ENCODE measurements around the gene LONRF3. TPM values are rescaled to one million over a fixed set of nuclear protein-coding genes. Genes with fewer than 3 reads are reported as not detected.

The LONRF3 gene
- total and polyA plus RNA-seq, 2 donors (not counting 1 experiment from before 2014, with no cell fraction given) = 0.33 TPM; not detected in 1

- Histone ChIP-seq H3K27me3 (ENCODE audit: control insufficient read depth, insufficient read depth, low read length) (no peaks in the 10 kb centered on the region), H3K79me2 (ENCODE audit: control insufficient read depth, insufficient read depth, low read length) (no peaks in the 10 kb centered on the region), H2AFZ (ENCODE audit: low read length) (no peak overlapping the region), H3K4me1 (ENCODE audit: control insufficient read depth, extremely low read depth, insufficient read depth, low read length) (no peaks in the 10 kb centered on the region), H3K36me3 (ENCODE audit: control insufficient read depth, insufficient read depth, low read length) (no peaks in the 10 kb centered on the region), H3K9ac (ENCODE audit: insufficient read depth, low read length) (no peak overlapping the region), H3K4me3 (replicated peaks in 1 of 4; ENCODE audit: control extremely low read depth in 1 of 4, insufficient read depth in 1 of 4, low read depth in 3 of 4, low read length in 4 of 4) (no peak overlapping the region), H3K9me3 (ENCODE audit: control insufficient read depth, insufficient read depth, low read depth, low read length) (no peaks in the 10 kb centered on the region), H3K27ac (ENCODE audit: insufficient read depth, low read length) (no peak overlapping the region), H4K20me1 (ENCODE audit: control insufficient read depth, extremely low read depth, insufficient read depth, low read length) (no peaks in the 10 kb centered on the region), H3K4me2 (ENCODE audit: extremely low read depth, insufficient read depth, low read length) (no peak overlapping the region)
- no peak for DNase-seq (ENCODE audit: low read depth in 2 of 2)
- TF ChIP-seq CTCF (conservative IDR thresholded peaks at IDR 0.05 in 1 of 2, IDR thresholded peaks at IDR 0.05 in 1 of 2; ENCODE audit: low read depth in 1 of 2, low read length in 2 of 2) (no peak), EZH2 (IDR thresholded peaks at IDR 0.05; ENCODE audit: low read length, missing control alignments) (no peak)
These were observed 89.0 kb downstream of the LONRF3 start for GRCh38 chrX:119063428-119063827.

- Histone ChIP-seq H2AFZ (ENCODE audit: low read length) (no peak overlapping the region), H3K4me3 (replicated peaks in 1 of 4; ENCODE audit: control extremely low read depth in 1 of 4, insufficient read depth in 1 of 4, low read depth in 3 of 4, low read length in 4 of 4) (no peak overlapping the region), H3K79me2 (ENCODE audit: control insufficient read depth, insufficient read depth, low read length) (no peaks in the 10 kb centered on the region), H3K9me3 (ENCODE audit: control insufficient read depth, insufficient read depth, low read depth, low read length) (no peaks in the 10 kb centered on the region), H3K36me3 (ENCODE audit: control insufficient read depth, insufficient read depth, low read length) (no peaks in the 10 kb centered on the region), H3K27ac (ENCODE audit: insufficient read depth, low read length) (no peak overlapping the region), H4K20me1 (ENCODE audit: control insufficient read depth, extremely low read depth, insufficient read depth, low read length) (no peaks in the 10 kb centered on the region), H3K9ac (ENCODE audit: insufficient read depth, low read length) (no peak overlapping the region), H3K4me1 (ENCODE audit: control insufficient read depth, extremely low read depth, insufficient read depth, low read length) (no peaks in the 10 kb centered on the region), H3K27me3 (ENCODE audit: control insufficient read depth, insufficient read depth, low read length) (no peaks in the 10 kb centered on the region), H3K4me2 (ENCODE audit: extremely low read depth, insufficient read depth, low read length) (no peak overlapping the region)
- DNase-seq (ENCODE audit: low read depth in 2 of 2) = peak; percentile 34 to 62
- no peak for TF ChIP-seq EZH2 (IDR thresholded peaks at IDR 0.05; ENCODE audit: low read length, missing control alignments)
- peak; percentile 52 to 66 for TF ChIP-seq CTCF (conservative IDR thresholded peaks at IDR 0.05 in 1 of 2, IDR thresholded peaks at IDR 0.05 in 1 of 2; ENCODE audit: low read depth in 1 of 2, low read length in 2 of 2)
These were observed 92.8 kb downstream of the LONRF3 start for GRCh38 chrX:119067023-119067739.

Other genes with a start within 250 kb of the LONRF3 start
- 54.2 and 67.4 TPM in 2 replicates for gene IL13RA1, start 247.0 kb upstream of the LONRF3 start, total RNA-seq
- 56.1 and 104 TPM in 2 replicates for gene IL13RA1, start 247.0 kb upstream of the LONRF3 start, polyA plus RNA-seq
- gene ZCCHC12, start 150.8 kb upstream of the LONRF3 start, total RNA-seq = under 0.01 TPM in 1 of 2 replicates, not detected in the other
- gene ZCCHC12, start 150.8 kb upstream of the LONRF3 start, polyA plus RNA-seq = 0.07 TPM in 1 of 2 replicates, not detected in the other
- not detected in 2 replicates for gene CT47C1, start 98.4 kb downstream of the LONRF3 start, total RNA-seq
- gene CT47C1, start 98.4 kb downstream of the LONRF3 start, polyA plus RNA-seq = not detected in 2 replicates
- gene KIAA1210, start 153.2 kb downstream of the LONRF3 start, total RNA-seq = not detected in 2 replicates
- not detected in 2 replicates for gene KIAA1210, start 153.2 kb downstream of the LONRF3 start, polyA plus RNA-seq